ENCODE measurements around the gene SLC6A17.

The SLC6A17 gene

GRCh38 chr1:110176299-110176956 lies 26.1 kb downstream of the SLC6A17 start:
- no peak for DNase-seq

DNA sequence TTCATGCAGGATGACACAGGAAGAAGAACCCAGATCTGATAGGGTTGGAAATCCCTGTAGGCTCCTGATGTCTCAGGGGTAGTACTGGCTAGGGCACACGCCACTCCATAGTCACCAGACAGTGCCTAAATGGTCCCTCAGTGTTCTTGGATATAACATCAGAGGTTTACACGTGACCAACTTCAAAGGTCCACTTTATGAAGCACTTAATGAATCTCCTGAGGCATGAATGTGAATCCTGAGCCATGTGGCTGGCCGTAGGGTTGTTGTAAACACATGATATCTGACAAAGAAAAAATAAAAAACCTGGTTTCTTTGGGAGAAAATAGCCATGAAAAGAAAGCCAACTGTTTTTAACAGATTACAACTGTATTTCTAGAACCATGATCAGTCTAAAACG lies 27.5 kb downstream of the SLC6A17 start:
- no peak for DNase-seq

GRCh38 chr1:110183642-110184167 lies 33.4 kb downstream of the SLC6A17 start:
- no peak for DNase-seq

- DNase-seq: no peak
Observed at GRCh38 chr1:110184446-110184845, 34.2 kb downstream of the SLC6A17 start.

DNA sequence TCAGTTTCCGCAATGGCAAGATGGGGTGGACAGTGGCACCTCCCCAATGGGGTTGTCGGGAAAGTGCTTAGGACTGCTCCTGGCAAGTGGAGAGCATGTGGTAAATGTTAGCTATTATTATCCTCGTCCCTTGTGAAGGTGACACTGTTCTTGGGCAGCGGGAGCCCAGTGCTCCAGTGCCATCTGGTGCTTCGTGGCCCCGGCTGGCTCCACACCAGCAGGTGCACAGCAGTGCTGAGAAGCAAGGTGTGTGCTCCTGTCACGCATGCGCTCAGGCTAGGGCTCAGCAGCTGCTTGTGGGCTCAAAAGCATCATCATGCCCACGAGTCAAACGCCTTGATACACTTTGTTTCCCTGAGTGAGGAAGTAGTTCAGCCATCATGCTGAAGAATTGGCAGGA lies 34.9 kb downstream of the SLC6A17 start:
- DNase-seq: no peak

- no peak for DNase-seq
Observed at GRCh38 chr1:110186558-110186957, 36.3 kb downstream of the SLC6A17 start.

DNA sequence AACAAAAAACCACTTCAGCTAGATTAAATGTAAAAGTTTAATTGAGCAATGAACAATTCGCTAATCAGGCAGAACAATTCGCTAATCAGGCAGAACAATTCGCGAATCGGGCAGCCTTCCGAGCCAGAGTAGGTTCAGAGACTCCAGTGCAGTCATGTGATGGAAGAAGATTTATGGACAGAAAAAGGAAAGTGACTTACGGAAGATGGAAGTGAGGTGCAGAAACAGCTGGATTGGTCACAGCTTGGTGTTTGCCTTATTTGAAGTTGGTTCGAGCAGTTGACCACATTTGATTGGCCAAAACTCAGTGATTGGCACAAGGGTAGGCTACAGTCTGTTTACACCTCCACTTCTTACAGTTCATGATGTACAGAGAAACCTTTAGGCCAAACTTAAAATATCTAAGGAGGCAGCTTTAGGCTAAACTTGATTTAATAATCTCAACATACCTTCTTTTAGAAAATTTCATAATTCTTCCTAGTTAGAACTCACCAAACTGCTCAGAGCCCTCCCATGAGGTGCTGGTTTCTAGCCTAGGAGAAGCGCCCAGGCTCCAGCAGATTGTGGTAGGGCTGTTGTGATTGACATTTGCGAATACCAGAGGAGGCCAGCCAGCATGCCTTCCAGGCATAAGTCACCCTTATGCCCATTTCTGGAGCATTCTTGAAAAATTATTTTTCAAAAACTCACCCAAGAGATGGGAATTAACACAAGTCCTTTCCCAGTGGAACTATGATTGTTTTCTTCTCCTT lies 37.0 kb downstream of the SLC6A17 start:
- DNase-seq: no peak

- DNase-seq: no peak
Observed at GRCh38 chr1:110188035-110188618, 37.8 kb downstream of the SLC6A17 start.

- no peak for DNase-seq
Observed at GRCh38 chr1:110189181-110189580, 38.9 kb downstream of the SLC6A17 start.

- DNase-seq: no peak
Observed at GRCh38 chr1:110190282-110190929, 40.1 kb downstream of the SLC6A17 start.

DNA sequence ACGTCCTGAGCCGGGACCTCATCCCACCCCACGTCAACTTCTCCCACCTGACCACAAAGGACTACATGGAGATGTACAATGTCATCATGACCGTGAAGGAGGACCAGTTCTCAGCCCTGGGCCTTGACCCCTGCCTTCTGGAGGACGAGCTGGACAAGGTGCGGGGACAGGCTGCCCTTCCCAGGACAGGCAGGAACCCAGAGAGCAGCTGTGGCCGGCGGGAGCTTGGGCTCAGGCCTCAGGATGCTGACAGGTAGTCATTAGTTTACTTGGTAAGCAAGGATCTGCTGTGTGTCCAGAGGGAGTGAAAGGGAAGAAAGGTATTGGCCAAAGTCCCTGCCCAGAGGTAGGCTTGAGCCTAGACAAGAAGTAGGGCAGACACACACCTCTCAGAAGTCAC lies 42.2 kb downstream of the SLC6A17 start:
- DNase-seq: no peak

DNA sequence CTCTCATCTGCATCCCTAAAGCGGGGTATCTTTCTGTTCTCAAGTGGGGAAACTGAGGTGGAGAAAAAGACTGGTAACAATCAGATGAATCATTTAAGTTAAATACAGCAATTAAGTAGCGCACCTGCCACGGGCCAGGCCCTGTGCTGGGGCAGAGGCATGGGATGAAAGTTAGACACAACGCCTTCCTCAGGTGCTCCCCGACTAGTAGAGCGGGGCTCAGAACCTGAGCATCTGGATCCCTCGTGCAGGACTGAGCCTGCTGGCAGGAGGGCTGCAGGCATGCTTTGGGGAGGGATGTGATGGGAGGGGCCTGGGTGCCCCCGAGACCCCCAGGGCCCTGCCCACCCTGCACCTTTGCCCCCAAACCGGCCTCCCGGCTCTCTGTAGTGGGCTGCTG lies 44.9 kb downstream of the SLC6A17 start:
- no peak for DNase-seq

DNA sequence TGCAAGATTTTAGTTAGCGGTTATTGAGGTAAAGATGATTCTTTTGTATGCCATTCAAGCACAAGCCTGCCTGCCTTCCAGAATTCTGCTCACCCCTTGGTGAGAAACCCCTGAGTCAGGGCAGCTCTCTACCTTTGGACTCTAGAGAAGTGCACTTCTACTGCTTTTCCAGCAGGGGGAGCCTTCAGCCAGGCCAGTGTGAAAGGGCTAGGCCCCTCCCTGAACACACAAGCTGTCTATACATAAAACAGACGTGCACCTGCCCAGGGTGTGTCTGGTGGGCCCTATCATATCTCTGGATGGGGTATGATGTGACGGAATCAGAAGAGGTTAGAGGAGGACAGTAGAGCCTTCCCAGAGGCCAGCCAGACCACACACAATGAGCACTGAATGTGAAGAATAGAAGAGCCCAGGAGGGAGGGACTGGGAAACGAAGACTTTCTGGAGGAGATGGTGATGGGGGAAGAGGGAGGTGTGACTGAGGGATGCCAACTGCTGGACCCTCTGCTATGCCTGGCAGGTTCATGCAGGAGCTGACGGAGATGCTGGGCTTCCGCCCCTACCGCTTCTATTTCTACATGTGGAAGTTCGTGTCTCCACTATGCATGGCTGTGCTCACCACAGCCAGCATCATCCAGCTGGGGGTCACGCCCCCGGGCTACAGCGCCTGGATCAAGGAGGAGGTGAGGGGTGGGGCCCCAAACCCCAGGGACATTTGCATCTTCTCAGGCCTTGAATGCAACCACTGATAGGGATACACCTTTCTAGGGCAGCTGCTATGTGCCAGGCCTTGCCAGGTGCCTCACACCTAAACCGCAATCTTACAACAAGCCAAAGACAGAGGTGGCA lies 46.8 kb downstream of the SLC6A17 start:
- DNase-seq: peak; percentile 30

GRCh38 chr1:110197905-110198629 lies 47.8 kb downstream of the SLC6A17 start:
- no peak for DNase-seq

DNA sequence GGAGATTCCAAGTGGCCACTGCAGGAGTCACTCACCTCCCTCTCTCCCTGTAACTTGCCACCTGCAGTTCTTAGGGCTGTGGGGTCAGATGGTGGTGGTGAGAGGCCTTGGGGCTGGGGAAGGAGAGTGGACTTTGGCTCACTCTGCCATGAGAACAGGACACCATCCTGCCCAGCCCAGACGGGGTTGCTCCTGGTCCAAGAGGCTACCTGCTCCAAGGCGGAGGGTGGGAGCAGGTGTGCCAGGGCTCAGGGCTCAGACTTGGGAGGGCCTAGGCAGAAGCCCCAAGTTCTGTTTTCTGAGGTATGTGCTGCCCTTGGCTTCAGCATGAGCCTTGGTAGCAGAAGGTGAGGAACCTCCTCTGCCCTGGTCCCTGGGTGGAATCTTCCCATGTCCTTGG lies 48.5 kb downstream of the SLC6A17 start:
- DNase-seq: no peak

- no peak for DNase-seq
Observed at GRCh38 chr1:110200190-110200589, 49.9 kb downstream of the SLC6A17 start.

GRCh38 chr1:110200666-110201065 lies 50.4 kb downstream of the SLC6A17 start:
- no peak for DNase-seq

DNA sequence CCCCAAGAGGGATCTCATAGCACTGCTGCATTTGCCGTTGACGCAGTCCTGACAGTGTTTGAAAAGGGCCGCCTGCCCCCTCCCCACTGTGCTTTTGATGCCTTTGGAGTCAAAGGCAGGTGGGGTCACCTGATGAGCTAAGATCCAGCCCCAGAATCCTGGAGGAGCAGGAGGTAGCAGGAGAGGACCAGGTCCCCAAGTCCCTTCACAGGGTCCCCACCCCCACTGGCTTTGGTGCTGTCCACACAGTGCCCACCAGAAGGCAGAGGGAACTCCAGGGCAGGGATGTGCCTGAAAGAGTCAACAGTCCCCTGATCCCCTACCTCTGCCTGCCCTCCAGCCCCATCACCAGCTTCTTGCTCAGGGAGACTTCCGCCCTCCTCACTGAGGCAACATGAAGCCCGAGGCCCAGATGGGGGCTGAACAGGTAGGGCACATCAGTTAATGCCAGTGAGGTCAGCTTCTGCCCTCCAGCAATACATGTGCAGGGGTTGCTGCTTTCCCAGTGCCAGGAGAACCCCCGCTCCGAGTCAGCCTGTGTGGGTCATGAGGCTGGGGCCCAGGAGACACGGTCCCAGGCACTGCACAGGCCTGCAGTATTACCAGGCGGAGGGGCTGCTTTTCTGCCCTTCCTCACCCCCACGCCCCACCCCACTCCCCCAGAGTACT lies 51.0 kb downstream of the SLC6A17 start:
- DNase-seq: no peak

DNA sequence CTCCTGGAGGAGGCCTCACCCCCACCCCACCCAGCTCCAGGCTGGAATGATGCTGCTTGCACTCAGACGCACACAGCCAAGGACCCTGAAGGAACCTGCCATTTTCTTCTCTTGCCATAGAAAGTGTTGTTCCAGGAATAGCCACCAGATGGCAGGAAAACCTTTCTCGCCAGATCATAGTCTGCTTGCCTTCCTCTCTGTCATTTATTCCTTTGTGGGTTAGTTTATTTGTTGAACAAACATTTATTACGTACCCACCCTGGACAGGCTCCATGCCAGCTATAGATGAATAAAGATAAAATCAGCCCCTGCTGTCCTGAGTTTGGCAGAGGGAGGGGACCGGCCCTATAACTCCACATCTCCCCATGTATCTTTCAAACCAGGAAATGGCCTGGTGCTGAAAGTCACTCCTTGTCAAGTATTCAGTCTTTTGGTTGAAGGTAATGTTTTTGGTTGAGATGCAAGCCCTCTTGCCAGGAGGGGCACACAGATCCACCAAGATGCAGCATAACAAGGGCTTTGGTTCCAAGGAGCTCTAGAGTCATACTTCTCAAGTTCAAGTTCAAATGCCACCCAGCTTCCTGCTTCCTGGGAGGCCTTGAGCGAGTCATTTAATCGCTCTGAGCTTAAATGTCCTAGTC lies 52.8 kb downstream of the SLC6A17 start:
- peak; percentile 70 for DNase-seq

DNA sequence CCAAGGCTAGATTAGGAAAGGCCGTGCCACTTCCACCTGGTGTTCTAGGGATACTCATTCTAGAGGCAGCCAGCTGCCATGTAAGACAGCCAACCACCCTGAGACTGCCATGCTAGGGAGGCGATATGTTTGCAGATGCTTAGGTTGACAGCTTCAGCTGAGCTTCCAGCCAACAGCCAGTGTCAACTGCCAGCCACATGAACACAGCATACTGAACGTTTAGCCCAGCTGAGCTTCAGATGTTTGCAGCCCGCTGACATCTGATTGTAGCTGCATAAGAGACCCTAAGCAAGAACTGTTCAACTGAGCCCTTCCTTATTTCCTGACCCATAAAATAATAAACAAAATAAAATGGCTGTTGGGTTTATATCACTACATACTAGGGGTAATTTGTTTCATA lies 54.9 kb downstream of the SLC6A17 start:
- no peak for DNase-seq

Data from activated T-cell treated with anti-CD3 and anti-CD28 coated beads for 4 hours (primary cell).